Right cardiac atrium (tissue), 5 donors: ENCODE data around the gene CHST15. TPM values are rescaled to one million over a fixed set of nuclear protein-coding genes. Genes with fewer than 3 reads are reported as not detected.
"Not testable (repeated sequence)": the region's sequence is repeated elsewhere in the genome, so short reads cannot be mapped to it uniquely, and the experiment has no call there.

Experiments used
- ATAC-seq, 2 donors: fragments of 200-7000 bp; cut with Tn5 transposase; one replicate each; pipeline versions ENCODE4 v1.8.0 to v1.9.1; 2020; ENCODE audit warnings: moderate library complexity in 2 of 2, mild to moderate bottlenecking in 1 of 2
- DNase-seq, 3 donors: peaks; one replicate each; pipeline ENCODE4 v3.0.0-alpha.2; 2020
- H3K27ac ChIP-seq: one replicate; pipeline ENCODE4 v1.5.1; 2013; ENCODE audit warnings: mild to moderate bottlenecking, low read length, control low read depth, moderate library complexity
- H3K27me3 ChIP-seq: one replicate; pipeline ENCODE4 v1.6.1; 2013; ENCODE audit not compliant: control insufficient read depth, insufficient read depth
- H3K4me1 ChIP-seq: one replicate; pipeline ENCODE4 v1.6.1; 2013; ENCODE audit warnings: low read length; ENCODE audit not compliant: control insufficient read depth, insufficient read depth
- H3K4me3 ChIP-seq: one replicate; pipeline ENCODE4 v1.5.1; 2013; ENCODE audit warnings: low read length, control low read depth
- H3K9me3 ChIP-seq: one replicate; pipeline ENCODE4 v1.6.1; 2013; ENCODE audit warnings: low read length; ENCODE audit not compliant: control insufficient read depth
- WGBS: extraction: QIAGEN DNeasy Blood & Tissue Kit; methylation state at CpG from one replicate; pipeline ENCODE4 v1.1.7; 2013; 5-methylcytosine and 5-hydroxymethylcytosine counted together
- intact Hi-C, 4 donors: fragments of 100-400 bp; cut with DNase I; formaldehyde crosslinking; loops; one replicate each; pipeline versions ENCODE4 v1.11.0 to v1.14.0; 2022 to 2023
- polyA plus RNA-seq: library from polyadenylated mRNA; stranded (reverse); fragments of 200-250 nt; gene quantifications from one replicate; pipeline ENCODE4 v1.2.3, GENCODE V29; 2013
- total RNA-seq, 4 donors: library from RNA; stranded (reverse); fragmentation: NEBNext Ultra II Directional; extraction: Animal tissue kit (Norgen Biotek cat#: 25700); gene quantifications; one replicate each; pipeline ENCODE4 v1.2.1, GENCODE V29; 2021
- donor health status: healthy with polysubstance abuse.
- donor health status: DM: no; HTN: yes; CAD: no.
- donor health status: DM: no; HTN: no; CAD: no.
- donor health status: DM: no; HTN: yes; CAD: no; lungs with severe emphysema.
- donor health status: DM: yes; HTN: yes; CAD: no.

CHST15 gene
- total and polyA plus RNA-seq, 5 donors = 2.2 to 11.9 (median 8.2) TPM

DNA sequence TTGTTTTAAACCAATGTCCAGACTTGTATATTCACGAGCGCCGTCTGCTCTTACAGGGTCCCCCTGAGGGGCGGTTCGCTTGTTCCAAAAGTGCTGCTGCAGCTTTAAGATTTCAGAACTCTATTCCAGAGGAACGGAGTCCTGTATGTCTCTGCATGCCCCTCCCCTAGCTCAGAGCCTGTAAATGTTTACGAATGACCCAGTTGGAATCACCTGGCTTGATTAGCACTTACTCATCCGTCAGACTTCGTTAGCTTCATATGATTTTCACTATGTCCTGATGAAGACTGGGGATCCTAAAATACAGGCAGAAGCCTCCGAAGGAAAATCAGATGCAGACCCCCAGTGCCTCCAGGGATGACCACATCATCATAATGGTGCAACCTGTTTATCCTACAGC, 4.5 kb upstream of the CHST15 start:
- no peaks in the 10 kb centered on the region for H3K27me3 ChIP-seq

DNA sequence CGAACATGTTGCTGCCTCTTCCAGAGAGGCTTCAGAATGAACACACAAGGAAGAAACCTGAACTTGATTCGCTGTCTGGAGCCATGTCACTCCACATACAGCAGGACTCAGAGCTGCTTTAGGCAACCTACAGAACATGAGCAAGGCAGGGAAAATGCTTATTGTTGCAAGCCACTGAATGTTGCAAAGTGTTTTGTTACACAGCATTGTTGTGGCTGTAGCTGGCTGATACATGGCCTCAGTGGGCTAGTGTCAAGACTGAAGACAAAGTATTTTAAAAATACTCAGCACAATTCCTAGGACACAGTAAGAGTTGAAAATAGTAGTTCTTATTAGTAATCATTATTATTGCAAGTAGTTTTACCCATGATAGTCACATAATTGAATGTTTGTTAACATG, 3.1 kb upstream of the CHST15 start:
- H3K4me3 ChIP-seq = no peak overlapping the region
- H3K4me1 ChIP-seq = no peaks in the 10 kb centered on the region
- ATAC-seq (no peak), DNase-seq (no peak)
- no peaks in the 10 kb centered on the region for H3K27me3 ChIP-seq
- H3K9me3 ChIP-seq = no peaks in the 10 kb centered on the region
- no peak overlapping the region for H3K27ac ChIP-seq
- 85% methylated on average over 2 of the region's 2 CpGs for WGBS
- intact Hi-C loops = no loop called here

More for the DNA sequence above, 4.5 kb upstream of the CHST15 start:
- intact Hi-C loops = no loop called here
- Histone ChIP-seq H3K4me1 (no peaks in the 10 kb centered on the region), H3K9me3 (no peaks in the 10 kb centered on the region), H3K4me3 (no peak overlapping the region), H3K27ac (no peak overlapping the region)
- no peak for ATAC-seq
- WGBS = 52% methylated on average over 10 of the region's 10 CpGs
- DNase-seq = no peak

DNA sequence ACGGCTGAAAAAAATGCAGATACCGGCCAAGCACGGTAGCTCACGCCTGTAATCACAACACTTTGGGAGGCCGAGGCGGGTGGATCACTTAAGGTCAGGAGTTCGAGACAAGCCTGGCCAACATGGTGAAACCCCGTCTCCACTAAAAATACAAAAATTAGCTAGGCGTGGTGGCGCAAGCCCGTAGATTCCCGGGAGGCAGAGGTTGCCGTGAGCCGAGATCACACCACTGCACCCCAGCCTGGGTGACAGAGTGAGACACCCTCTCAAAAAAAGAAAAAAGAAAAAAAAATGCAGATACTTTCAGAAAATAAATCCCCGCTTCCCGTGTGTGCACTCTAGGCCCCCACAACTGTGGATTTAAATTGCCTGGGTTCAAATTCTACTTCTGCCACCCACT, 2.4 kb upstream of the CHST15 start:
- WGBS = 90% methylated on average over 16 of the region's 16 CpGs
- ATAC-seq, H3K9me3 ChIP-seq, DNase-seq, H3K4me3 ChIP-seq, intact Hi-C loops, H3K4me1 ChIP-seq, H3K27me3 ChIP-seq, H3K27ac ChIP-seq: not testable (repeated sequence)

DNA sequence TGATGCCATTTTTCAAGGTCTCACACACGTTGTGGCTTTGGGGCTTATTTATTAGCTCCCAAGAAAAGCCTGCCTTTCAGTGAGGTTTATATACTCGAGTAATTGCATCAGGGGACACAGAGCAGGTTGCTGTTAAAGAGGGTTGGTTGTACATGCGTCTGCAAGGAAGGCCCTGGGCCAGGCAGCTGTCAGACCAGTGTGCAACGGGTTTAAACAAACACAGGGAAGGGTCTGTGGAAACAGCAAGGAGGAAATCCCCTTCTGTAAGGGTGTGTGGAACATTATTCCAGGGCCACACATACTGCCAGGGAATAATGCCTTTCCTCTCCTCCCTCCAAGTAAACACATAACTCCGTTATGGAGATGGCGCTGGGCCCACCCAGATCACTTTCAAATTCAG, 1.7 kb upstream of the CHST15 start:
- intact Hi-C loops = no loop called here
- WGBS = 63% methylated on average over 6 of the region's 6 CpGs

DNA sequence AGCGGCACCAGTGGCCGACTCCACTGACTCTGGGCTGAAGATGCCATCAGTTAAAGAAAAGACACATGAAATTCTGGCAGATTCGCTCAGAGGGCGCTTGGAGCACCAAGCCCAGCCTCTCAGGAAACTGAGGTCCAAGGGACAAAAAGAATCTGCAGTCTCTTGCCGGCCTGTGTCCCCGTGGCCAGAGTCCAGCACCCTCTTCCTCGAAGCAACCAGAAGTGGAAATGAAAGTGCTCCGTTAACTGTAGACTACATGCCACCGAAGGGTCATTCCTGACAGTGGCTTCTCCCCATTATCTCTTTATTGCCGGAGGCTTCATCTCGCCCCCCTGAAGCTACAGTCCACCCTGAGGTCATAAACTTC, 1.0 kb upstream of the CHST15 start:
- intact Hi-C loops = no loop called here

More for the DNA sequence above, 1.7 kb upstream of the CHST15 start:
- ATAC-seq (no peak), DNase-seq (no peak)
- Histone ChIP-seq H3K9me3 (no peaks in the 10 kb centered on the region), H3K4me1 (no peaks in the 10 kb centered on the region), H3K4me3 (no peak overlapping the region), H3K27ac (no peak overlapping the region), H3K27me3 (no peaks in the 10 kb centered on the region)

DNA sequence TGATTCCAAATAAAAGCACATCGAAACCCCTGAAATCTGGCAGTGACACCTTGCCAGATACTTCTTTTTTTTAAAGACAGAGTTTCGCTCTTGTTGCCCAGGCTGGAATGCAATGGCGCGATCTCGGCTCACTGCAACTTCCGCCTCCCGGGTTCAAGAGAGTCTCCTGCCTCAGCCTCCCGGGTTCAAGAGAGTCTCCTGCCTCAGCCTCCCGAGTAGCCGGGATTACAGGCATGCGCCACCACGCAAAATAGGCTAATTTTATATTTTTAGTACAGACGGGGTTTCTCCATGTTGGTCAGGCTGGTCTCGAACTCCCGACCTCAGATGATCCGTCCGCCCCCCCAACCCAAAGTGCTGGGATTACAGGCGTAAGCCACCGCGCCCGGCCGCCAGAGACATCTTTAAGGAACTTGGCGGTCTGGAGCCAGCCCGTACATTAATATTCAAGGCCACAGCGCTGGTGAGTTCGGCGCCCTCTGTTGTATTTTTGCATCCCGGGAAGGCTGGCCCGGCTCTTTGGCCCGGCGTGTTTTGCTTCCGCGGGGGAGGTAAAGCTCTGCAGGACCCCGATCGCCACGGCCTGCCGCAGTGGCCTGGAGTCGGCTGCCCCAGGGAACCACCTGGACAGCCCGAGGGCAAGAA, 498 bp upstream of the CHST15 start:
- H3K27ac ChIP-seq = peak overlapping the region; percentile 4
- ATAC-seq (peak; percentile 17), DNase-seq (peak; percentile 53 to 82 (median 78))
- WGBS = 4% methylated on average over 39 of the region's 39 CpGs
- H3K9me3 ChIP-seq, intact Hi-C loops, H3K4me1 ChIP-seq, H3K27me3 ChIP-seq: not testable (repeated sequence)
- peak overlapping the region; percentile 73 for H3K4me3 ChIP-seq

More for the DNA sequence above, 1.0 kb upstream of the CHST15 start:
- no peaks in the 10 kb centered on the region for H3K27me3 ChIP-seq
- H3K9me3 ChIP-seq = no peaks in the 10 kb centered on the region
- WGBS = 26% methylated on average over 11 of the region's 11 CpGs
- no peaks in the 10 kb centered on the region for H3K4me1 ChIP-seq
- ATAC-seq (no peak), DNase-seq (peak in 2 of 3 donors; percentile 67 to 69)
- no peak overlapping the region for H3K4me3 ChIP-seq
- peak overlapping the region; percentile 4 for H3K27ac ChIP-seq

DNA sequence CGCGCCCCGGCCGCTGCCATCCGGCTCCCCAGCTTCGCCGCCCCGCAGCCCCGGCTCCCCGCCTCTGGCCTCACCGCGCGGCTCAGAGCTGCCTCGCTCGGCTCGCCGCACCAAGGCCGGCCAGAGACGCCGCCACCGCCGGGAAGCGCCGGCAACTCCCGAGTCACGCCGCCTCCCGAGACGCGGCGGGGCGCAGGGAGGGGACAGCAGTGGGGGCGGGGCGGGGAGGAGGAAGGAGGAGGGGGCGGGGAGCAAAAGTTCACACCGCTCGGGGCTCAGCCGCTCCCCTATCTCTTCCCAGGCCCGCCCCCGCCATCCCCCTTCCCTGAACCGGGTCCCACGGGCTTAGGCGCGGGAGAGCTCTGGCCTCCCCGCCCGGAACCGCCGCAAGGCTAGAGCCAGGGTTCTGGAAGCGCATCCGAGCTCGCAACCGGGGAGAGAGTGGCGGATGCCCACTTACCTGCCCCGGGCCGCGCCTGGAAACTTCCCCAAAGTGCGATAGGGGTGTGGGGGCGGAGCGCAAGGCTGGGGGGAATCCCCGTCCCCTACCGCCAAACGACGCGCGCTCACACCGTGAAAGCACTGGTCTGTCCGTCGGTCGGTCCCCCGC, 1.0 kb downstream of the CHST15 start:
- peak; percentile 67 to 88 (median 84) for DNase-seq
- H3K27me3 ChIP-seq = no peaks in the 10 kb centered on the region
- peak overlapping the region; percentile 73 for H3K4me3 ChIP-seq
- H3K9me3 ChIP-seq = no peaks in the 10 kb centered on the region
- H3K4me1 ChIP-seq = no peaks in the 10 kb centered on the region
- intact Hi-C loops = no loop called here
- peak; percentile 68 to 73 for ATAC-seq
- peak overlapping the region; percentile 22 for H3K27ac ChIP-seq
- under 1% methylated on average over 70 of the region's 70 CpGs for WGBS

DNA sequence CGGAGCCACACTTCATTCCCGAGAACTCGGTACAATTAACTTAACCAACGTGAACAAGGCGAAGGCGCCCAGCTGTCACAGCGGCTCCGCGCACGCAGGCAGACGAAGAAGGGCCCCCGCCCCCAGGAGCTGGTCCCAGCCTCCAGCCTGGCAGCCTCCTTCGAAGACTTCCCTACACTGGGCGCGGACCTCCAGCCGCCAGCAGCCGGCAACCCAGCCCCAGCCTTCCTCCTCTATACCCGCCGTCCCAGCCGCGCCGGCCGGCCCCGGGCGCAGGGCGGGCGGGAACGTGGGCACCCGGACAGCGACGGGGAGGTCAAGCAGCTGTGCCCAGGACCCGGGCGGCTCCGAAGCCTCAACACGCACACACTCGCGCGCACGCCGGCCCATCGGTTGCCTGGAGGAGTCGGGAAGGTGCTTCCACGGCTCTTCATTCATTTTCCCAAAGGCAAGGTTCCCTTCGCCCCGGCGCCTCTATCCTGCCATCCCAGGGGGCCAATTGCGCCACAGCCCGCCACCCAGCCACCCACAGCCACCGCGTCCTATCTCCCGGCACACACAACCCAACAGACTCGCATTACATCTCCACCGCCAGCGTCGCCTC, 1.6 kb downstream of the CHST15 start:
- ATAC-seq (peak; percentile 40 to 68), DNase-seq (peak; percentile 62 to 77 (median 76))
- intact Hi-C loops = no loop called here
- peak overlapping the region; percentile 73 for H3K4me3 ChIP-seq
- no peaks in the 10 kb centered on the region for H3K4me1 ChIP-seq
- no peaks in the 10 kb centered on the region for H3K9me3 ChIP-seq
- H3K27ac ChIP-seq = peak overlapping the region; percentile 5
- 3% methylated on average over 55 of the region's 55 CpGs for WGBS
- H3K27me3 ChIP-seq = no peaks in the 10 kb centered on the region

DNA sequence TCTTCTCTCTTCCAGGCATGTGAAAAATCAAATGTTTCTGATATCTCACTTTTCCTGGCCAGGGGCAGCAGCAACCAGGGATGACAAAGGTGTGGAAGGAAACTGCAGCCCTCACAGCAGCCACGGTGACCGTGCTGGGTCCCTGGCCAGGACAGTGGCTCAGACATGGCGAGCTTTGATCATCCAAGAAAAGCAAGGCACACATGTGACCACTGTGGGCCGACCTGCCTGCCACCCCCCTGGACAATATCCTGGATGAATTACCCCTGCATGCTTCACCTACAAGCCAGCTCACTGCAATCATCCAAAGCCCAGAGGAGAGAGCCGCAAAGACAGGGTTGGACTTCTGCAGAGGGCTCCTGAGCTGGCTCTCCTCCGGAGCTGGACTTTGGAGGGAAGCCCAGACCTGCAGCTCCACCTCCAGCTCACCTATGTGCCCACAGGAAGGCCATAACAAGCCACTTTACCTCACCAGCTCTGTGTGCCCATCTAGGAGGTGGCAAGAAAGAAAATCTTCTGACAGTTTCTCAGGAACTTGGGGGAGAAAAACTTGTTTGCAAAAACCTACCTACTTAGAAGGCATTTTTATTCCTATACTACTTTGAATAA, 2.7 kb downstream of the CHST15 start:
- H3K4me1 ChIP-seq = no peaks in the 10 kb centered on the region

DNA sequence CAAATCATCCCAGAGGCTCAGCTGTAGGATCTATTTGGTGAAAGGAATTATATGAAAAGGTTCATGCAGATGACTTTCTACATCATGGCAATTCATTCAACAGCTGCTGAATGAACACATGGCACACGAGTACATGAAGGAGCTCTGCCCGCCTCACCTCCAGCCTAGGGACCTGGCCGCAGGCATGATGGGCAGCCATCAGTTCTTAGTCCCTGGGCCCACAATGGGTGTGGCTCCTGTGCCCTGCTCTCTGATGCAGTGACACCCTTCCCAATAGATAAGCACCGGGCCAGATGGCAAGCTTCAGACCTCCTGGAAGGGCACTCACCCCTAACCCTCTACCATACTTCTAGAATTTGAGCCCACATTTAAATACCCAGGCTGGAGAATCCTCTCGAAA, 3.5 kb downstream of the CHST15 start:
- no peak for DNase-seq
- WGBS = 84% methylated on average over 5 of the region's 5 CpGs
- Histone ChIP-seq H3K4me1 (no peaks in the 10 kb centered on the region), H3K9me3 (no peaks in the 10 kb centered on the region), H3K27ac (no peak overlapping the region), H3K27me3 (no peaks in the 10 kb centered on the region), H3K4me3 (no peak overlapping the region)
- intact Hi-C loops = no loop called here
- ATAC-seq = no peak

More for the DNA sequence above, 2.7 kb downstream of the CHST15 start:
- 60% methylated on average over 6 of the region's 6 CpGs for WGBS
- H3K4me3 ChIP-seq = no peak overlapping the region
- no peaks in the 10 kb centered on the region for H3K27me3 ChIP-seq
- no peak for ATAC-seq
- intact Hi-C loops = no loop called here
- no peak for DNase-seq
- no peak overlapping the region for H3K27ac ChIP-seq
- H3K9me3 ChIP-seq = no peaks in the 10 kb centered on the region

DNA sequence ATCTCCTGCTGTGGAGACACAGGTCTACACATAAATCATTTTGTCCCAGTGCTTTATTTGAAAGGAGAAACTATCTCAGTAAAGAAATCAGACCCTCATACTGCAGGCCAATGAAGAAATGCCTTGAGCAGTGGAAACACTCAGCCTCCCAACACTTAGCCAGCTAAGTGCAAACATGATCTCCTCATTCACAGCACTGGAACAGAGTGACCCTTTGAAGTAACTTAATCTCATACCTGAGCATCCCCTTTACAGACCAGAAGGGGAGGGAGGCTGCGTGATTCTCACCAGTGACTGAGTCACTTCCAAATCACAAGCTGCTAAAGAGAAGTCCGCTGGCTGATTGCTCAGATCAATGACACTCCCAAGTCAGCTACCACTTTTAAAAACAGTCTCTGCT, 4.5 kb downstream of the CHST15 start:
- H3K4me3 ChIP-seq = no peak overlapping the region
- no peak for DNase-seq
- H3K27ac ChIP-seq = no peak overlapping the region
- no peak for ATAC-seq
- intact Hi-C loops = no loop called here
- H3K4me1 ChIP-seq = no peaks in the 10 kb centered on the region
- H3K9me3 ChIP-seq = no peaks in the 10 kb centered on the region
- WGBS = 92% methylated on average over 2 of the region's 2 CpGs
- H3K27me3 ChIP-seq = no peaks in the 10 kb centered on the region
